NCI-H1436 treated with DMSO at 0.1 percent for 48 hours (cell line): ENCODE measurements around the gene PSMD11.

Experiments
- DNase-seq: peaks from one replicate; lab custom pipeline; 2025; lab: John Stamatoyannopoulos, UW

The PSMD11 gene

DNA sequence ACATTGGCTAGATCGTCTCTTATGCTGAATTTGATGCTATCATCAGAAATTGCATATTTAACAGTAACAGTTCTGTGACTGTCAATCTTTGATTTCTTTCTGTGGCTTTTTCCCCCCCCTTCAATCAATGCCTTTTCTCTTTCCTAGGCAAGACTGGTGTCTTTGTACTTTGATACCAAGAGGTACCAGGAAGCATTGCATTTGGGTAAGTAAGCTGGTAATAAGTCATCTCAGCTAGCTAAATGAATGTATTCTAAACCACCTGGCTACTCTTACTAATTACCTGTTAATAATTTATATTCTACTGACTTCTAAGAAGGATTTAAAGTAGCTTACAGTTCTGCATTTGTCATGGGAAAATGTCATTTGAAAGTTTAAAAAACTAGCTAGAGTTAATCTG is 20.1 kb downstream of the PSMD11 start:
- no peak for DNase-seq

DNA sequence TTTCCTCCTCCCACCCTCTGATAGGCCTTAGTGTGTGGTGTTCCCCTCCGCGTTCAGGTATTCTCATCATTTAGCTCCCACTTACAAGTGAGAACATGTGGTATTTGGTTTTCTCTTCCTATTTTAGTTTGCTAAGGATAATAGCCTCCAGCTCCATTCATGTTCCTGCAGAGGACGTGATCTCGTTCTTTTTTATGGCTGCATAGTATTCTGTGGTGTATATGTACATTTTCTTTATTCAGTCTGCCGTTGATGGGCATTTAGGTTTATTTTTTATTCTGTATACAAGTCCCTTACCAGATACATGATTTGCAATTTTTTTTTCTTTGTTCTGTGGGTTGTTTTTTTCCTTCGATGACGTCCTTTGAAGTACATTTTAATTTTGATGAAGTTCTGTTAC is 23.6 kb downstream of the PSMD11 start:
- no peak for DNase-seq

DNA sequence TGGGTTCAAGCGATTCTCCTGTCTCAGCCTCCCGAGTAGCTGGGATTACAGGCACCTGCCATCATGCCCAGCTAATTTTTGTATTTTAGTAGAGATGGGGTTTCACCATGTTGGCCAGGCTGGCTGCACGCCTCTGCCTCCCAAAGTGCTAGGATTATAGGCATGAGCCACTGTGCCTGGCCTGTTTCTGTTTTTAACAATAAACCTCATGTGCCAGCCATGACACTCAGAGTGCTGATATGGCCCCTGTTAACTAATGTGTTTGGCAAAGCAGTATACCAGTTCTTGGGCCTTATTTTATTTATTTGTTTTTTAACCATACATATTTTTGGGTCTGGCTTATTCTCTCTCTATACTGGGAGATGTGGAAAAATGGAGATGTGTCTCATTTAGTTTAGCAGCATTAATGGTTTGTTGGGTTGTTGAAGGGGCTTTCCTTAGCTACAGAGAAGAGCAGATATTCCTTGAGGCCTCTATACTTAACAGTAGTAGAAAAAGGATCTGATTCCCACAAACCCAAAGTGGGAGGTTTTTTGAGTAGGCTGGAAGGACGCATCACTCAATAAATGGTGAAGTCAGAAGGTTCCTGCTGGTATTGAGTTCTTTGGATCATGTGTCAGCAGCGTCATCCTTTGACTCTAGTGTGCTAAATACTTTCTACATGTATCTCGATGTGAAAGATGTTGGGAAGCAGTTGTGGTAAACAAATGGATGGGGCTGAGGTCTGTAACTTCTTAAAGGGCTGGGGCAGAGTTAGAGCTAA is 26.3 kb downstream of the PSMD11 start:
- DNase-seq, result no peak

DNA sequence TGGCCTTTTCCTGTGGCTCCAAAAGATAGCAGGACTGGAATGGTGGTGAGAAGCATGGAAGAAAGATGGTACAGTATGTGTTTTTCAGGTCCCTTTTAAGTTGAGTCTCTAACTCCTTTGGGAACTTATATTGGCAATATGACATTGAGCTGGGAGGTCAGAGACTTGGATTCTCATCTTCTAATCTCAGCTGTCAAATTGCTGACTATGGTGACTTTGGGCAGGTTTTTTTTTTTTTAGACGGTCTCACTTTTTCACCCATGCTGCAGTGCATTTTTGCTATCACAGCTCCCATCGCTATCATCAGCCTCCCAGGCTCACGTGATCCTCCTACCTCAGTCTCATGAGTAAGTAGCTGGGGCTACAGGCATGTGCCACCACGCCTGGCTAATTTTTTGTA is 27.3 kb downstream of the PSMD11 start:
- no peak for DNase-seq

DNA sequence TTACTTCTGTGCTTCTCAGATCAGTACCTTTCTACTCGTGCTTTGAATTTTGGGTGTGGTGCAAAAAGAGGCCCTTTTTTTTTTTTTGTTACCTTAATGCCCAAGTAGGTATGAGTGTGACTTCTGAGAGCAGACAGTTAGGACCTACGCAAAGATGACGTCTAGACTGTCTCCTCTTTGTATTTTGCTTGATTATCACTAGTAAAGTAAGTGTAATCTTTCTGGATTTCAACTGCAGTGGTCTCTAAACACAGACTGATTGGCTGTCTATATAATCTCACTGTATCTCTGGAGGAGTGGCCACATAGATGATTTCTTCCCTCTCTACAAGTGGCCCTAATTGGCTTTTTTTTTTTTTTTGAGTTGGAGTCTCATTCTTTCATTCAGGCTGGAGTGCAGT is 30.9 kb downstream of the PSMD11 start:
- DNase-seq, result no peak

DNA sequence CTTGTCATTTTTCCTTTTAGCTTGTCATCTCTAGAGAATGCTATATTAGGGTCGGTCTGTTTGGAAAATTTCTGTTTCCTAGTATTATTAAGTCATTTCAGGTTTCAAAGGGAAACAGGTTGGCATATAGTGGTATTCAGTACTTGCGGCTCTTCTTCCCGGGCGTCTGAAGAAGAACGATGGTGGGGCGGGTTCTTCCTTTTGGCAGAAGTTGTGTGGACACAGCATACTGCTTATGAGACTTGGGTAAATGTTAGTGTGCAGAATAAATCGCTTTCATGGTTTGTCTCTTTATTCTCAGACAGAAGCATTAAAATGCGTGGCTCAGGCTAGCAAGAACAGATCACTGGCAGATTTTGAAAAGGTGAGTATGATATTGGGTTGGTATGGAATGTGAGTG is 32.9 kb downstream of the PSMD11 start:
- DNase-seq, result no peak

DNA sequence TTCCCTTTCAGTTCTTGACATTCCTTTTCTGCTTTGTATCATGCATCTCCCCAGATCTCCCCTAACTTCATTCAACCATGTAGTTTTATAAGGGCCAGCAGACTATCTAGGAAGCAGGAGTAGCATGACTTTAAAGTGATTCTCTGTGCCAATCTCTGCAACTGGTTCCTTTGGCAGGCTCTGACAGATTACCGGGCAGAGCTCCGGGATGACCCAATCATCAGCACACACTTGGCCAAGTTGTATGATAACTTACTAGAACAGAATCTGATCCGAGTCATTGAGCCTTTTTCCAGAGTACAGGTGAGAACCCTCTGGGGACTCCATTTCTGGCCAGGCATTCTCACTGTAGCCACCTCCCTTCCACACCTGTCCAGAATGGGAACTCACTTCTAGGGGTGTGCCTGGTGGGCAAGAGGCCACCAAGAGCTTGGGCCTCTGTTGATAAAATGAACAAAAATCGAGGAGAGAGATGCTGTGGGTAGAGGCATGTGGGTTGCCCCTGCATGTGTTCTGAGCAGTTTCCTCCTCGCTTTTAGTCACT is 34.8 kb downstream of the PSMD11 start:
- no peak for DNase-seq

DNA sequence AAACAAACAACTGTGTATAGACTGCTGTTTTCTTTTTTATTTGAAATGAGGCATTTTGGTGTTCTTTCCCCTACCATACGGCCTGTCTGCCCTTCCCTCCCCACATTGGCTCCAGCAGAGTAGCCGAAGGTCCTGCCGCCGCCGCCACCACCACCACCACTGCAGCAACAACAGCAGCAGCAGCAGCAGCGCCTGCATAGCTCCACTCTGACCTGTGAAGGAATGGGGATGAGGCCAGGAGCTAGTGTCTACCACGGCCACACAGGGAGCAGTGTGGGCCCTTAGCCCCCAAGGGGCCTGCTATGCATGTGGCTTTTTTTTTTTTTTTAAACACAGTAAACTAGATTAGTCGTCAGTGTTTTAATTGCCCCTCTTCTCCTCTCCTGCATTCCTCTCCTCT is 36.9 kb downstream of the PSMD11 start:
- DNase-seq, result no peak

DNA sequence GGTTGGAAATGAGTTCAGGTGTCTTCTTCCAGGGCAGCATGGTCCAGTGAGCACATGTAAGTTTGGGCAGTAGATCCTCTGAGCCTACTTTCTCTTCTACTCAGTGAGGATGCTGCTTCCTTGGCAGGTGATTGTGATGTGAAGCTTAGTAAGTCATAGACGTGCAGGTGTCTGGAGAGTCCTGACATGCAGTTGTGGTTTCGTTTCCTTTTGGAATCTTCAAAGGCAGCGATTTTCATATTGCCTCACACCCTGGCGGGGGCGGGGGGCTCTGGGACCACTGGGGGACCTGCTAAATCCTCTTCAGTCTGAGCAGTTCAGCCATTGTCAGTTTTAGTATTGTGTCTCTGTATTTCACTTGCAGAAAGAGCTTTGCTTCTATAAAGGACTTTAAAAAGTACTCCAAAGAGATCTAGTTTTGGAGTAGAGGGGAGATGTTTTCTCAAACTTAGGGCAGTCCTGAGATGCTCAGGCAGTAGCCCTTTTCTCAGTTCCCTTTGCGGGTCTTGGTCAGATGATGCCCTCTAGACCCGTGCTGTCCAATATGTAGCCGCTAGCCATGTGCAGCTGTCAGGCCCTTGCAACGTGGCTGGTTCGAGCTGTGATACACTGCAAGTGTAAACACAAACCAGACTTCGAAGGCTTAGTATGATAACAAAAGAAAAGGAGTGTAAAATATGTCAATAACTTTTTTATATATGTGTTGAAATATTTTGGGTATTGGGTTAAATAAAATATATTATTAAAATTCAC is 38.4 kb downstream of the PSMD11 start:
- DNase-seq, result no peak

DNA sequence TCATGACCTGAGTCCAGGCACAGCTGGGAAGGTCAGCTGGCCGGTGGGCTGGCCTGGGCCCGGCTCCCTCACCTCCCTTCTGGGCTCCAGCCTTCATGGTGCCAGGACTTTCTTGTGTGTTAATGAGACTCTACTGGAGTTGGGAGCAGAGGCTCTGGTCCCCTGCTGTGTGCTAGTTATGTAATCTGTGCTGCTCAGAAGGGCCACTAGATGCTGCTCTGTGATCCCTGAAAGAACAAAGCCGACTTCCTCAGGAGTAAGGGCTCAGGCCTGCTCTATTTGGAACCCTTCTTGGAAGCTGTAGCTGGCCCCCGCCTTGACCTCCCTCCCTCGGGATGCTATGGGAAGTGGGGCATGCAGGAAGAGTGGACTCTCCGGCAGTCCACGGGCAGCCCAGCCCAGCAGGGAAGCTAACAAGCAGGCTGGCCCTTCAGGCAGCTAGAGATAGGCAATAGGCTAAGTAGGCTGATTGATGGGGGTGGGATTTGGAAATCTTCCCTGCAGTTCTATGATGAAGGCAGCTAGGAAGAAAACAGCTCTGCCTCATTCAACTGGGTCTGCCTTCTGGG is 39.2 kb downstream of the PSMD11 start:
- peak; percentile 79 for DNase-seq

DNA sequence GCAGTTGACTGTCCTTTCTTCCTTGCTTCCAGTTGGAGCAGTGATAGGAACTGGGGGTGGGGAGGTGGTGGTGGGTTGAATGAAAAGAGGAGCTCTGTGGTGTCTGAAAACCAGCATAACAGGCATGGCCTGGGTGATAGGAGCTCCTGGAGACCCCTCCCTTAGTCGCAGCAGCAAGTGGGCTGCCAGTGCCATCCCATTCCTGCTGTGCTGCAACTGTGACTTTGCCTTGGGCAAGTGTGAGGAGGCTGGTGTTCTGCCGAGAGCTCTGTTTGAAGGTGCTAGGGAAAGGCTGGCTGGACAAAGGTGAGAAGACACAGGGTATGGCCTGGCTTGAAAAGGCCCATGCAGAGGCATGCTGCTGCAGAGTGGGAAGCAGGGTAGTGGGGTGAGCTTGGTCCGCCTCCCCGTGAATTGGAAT is 39.7 kb downstream of the PSMD11 start:
- no peak for DNase-seq

DNA sequence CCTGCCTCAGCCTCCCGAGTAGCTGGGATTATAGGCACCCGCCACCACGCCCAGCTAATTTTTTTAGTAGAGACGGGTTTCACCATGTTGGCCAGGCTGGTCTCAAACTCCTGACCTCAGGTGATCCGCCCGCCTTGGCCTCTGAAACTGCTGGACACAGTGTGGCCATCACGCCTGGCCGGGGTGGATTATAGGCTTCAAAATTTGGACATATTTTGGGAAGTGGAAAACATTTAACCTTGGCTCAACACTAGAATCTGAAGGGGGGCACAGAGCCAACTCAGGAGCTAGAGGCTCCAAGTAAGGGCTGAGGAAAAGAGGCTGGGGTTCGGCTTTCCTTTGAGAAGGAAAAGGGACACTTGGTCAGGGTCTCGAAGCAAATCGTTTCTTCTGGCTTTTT is 40.3 kb downstream of the PSMD11 start:
- no peak for DNase-seq

DNA sequence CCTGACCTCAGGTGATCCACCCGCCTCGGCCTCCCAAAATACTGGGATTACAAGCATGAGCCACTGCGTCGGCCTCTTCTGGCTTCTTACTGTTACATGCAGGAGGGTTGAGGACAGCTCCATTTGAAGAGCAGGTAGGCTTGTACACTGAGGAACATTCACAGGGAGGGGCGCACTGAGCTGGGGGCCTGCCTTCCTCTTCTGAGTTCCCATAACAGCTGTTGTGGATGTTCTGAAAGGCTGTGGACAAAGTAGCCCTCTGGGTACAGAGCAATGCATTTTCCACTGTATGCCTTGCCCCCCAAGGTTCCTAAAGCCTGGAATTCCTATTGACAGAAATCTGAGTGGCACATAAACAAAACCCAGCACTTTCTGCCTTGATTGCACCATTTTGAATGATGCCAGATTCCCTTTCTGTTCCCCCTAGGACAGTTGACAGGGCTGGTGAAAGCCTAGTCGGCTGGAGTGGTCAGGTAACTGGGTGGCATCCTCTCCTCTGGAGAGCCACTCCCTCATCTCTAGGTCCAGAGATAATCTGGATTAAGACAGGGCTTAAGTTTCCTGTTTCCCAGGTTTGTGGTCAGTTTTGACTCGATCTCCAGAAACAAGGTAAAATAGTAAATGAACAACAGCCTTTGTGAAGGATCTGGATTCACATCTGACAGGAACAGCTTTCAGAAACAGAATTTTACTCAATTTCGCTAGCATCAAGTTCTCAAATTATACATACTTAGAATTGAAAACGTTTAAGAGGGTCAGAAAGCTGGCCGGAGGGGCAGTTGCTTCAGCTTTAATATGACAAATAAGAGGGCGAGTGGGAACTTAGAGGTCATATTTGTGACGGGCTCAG is 41.2 kb downstream of the PSMD11 start:
- no peak for DNase-seq

DNA sequence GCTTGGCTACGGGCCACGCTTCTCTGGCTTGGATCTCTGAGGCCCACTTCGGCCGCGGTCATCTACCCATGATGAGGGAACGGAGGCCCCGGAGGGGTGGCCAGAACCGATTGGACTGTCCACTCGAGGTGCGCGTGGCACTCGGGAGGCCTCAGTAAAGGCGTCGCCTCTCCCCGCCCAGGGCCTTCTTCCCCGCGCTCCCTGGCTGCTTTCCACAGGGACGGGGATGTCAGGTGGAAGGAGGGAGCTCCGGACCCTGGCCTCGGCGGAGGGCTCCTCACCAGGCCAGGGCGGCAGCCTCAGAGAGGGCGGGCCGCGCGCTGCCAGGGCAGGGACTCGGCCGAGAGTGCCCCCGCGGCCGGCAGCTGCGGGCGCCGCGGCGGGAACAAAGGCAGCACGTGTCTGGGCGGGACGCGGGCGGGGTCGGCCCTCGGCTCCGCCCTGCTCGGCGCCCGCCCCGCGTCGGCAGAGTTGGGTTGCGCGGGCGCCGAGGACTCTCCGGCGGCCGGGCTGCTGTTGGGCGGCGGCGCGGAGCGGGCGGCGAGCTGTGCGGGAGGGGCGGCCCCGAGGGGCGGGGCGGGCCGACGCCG is 41.9 kb downstream of the PSMD11 start:
- no peak for DNase-seq

DNA sequence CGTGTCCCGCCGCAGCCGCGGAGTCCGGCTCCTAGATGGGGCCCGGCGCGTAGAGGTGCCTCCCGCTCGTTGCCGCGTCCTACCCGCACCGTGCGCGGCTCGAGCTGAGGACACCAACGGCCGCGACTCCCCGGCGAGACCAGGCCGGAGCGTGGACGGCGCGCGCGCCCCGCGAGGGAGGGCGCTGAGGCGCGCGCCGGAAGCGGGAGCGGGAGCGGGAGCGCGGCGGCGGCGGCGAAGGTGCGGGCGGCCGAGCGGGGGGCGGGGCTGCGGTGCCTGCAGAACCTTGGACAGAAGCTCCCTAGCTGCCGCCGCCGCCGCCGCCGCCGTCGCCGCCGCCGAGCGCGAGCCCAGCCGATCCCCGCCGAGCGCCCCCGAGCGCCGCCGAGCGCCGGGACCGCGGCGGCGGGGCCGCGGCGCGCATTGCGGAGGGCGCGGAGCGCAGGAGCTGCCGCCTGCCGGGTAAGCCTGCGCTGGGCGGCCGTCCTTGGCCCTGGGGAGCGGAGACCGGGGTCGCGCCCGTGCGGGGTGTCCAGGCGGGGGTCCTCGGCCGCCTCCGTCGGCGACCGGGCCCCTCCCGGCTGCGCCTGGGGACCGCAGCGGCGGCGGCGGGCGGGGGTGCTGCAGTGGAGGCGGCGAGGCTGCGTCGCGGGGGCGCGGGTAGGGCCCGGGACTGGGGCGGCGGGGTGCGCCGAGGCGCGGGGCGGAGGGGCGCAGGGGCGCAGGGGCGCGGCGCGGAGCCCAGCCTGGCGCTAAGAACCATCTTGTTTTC is 42.6 kb downstream of the PSMD11 start, which contains the start of gene CDK5R1:
Gene CDK5R1, plus strand, starts transcription at position 293 of the 772 bp plus-strand sequence. CDS start 628 bp downstream, outside the sequence.
- no peak for DNase-seq

DNA sequence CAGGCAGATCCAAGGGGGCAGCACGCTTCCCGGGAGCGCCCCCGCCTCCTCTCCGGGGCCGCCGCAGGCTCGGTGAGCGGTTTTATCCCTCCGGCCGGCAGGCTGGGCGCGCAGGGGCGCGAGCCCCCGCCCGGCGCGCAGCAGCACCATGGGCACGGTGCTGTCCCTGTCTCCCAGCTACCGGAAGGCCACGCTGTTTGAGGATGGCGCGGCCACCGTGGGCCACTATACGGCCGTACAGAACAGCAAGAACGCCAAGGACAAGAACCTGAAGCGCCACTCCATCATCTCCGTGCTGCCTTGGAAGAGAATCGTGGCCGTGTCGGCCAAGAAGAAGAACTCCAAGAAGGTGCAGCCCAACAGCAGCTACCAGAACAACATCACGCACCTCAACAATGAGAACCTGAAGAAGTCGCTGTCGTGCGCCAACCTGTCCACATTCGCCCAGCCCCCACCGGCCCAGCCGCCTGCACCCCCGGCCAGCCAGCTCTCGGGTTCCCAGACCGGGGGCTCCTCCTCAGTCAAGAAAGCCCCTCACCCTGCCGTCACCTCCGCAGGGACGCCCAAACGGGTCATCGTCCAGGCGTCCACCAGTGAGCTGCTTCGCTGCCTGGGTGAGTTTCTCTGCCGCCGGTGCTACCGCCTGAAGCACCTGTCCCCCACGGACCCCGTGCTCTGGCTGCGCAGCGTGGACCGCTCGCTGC is 43.3 kb downstream of the PSMD11 start:
- DNase-seq, result no peak

DNA sequence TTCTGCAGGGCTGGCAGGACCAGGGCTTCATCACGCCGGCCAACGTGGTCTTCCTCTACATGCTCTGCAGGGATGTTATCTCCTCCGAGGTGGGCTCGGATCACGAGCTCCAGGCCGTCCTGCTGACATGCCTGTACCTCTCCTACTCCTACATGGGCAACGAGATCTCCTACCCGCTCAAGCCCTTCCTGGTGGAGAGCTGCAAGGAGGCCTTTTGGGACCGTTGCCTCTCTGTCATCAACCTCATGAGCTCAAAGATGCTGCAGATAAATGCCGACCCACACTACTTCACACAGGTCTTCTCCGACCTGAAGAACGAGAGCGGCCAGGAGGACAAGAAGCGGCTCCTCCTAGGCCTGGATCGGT is 43.9 kb downstream of the PSMD11 start:
- no peak for DNase-seq

DNA sequence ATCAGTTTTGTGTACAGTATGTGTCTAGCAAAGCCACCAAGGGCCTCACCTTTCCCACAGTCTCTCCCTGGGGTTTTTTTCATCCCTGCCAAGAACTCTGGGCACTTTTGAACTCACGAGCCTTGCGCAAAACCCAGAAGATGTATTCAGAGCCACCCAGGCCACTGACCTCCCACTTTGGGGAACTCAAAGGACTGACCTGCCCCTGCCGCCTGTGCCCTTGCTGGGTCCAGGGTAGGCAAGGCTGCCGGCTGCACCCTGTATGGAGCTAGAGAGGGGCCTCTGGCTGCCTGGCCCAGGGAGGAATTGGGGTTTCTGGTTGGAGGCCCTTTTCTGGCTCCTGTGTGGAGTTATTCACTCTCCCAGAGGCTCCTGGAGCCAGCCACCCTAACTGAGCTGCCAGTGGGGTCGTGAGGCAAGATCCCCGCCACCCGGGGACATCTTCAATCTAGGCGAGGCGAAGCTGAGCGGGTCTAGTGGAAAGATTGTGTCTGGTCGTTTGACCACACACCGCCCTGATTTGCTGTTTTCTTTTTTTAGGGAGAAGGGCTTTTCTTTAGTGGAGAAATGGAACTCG is 44.4 kb downstream of the PSMD11 start:
- DNase-seq, result no peak

DNA sequence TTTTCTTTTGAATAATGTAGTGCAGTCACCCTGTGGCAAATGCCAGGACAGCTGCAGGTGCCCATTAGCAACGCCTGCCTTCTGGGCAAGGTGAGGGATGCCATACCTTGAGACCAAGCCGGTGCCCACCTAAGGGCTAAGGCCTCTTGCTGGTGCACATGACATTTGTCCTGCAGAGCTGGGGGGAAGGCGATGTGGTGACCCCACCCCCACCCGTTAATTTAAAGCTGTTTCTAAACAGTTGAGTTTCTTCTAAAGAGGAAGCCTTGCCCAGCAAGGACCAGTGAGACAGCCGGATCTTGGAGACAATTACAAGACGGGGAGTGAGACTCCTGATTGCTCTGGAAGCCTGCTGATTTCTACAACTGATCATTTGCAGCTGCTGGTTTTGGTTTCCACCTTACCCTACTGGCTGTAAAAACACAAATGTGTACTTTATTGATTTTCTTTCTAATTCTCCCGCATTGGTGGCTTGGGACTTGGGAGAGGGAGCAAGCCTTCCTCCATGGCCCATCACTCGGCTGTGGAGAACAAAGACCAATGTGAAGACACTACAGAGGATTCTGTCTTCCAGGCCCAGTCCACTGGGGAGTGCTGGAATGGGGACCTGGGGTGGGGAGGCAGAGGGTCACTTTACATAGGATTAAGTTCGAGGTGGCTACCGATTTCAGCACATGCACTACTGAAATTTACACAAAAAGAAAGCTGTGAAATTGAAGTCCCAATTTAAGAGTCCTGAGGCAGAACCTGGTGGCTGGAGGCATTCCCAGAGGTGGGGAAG is 45.2 kb downstream of the PSMD11 start:
- no peak for DNase-seq
